Fibroblast of lung (primary cell): ENCODE results near the gene DUSP9.

Experiments used
- EZH2 ChIP-seq: IDR thresholded peaks from 2 replicates; pipeline ENCODE4 v1.5.1; 2012; ENCODE audit warnings: low read length, control low read depth, mild to moderate bottlenecking; ENCODE audit errors: missing control alignments
- TF ChIP-seq, protein P1 (sequence below), 2 donors: IDR thresholded peaks in 1 of 2; conservative IDR thresholded peaks in 1 of 2; 1 replicate in 1 of 2; 2 replicates in 1 of 2; pipeline ENCODE4 v1.5.1; 2011 to 2012; ENCODE audit warnings: low read length in 2 of 2, control low read depth in 1 of 2, inconsistent platforms in 1 of 2, low read depth in 1 of 2, mild to moderate bottlenecking in 1 of 2

DNA sequence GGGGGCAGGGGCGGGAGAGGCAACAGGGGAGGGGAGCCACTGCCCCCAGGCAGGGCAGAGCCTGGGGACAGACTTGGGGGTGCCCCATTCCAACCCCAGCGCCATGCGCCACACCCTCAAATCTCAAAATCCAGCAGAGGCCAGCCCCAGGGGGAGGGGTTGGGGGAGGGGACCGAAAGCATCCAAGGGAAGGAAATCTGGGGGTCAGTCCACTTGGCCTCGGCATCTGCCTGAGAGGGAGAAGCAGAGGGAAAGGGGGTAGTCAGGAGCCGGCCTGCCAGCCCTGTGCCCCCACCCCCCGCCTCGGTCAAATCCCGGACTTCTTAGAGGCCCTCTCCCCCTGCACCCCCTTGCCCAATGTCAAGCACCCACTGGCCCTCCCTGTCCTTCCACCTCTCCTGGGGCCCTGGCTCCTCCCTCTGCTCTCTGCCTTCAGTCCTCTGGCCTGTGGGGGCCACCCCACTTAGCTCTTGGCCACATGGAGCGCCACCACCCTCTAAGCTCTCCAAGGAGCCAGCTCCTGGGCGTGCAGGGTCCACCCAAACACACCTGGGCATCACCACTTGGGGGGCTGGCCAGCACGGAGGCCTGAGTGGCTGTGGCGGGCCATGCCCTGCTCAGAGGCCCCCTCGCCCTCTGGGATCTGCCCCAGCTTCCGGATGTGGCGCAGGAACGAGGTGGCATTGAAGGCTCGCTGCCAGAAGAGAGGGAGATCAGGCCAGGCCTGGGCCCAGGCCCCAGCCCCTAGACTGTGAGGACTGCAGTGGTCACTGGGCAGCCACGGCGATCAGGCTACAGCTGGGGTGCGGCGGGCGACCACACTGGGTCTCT lies 23.1 kb downstream of the DUSP9 start:
- no peak for TF ChIP-seq EZH2
- TF ChIP-seq, protein P1, sequence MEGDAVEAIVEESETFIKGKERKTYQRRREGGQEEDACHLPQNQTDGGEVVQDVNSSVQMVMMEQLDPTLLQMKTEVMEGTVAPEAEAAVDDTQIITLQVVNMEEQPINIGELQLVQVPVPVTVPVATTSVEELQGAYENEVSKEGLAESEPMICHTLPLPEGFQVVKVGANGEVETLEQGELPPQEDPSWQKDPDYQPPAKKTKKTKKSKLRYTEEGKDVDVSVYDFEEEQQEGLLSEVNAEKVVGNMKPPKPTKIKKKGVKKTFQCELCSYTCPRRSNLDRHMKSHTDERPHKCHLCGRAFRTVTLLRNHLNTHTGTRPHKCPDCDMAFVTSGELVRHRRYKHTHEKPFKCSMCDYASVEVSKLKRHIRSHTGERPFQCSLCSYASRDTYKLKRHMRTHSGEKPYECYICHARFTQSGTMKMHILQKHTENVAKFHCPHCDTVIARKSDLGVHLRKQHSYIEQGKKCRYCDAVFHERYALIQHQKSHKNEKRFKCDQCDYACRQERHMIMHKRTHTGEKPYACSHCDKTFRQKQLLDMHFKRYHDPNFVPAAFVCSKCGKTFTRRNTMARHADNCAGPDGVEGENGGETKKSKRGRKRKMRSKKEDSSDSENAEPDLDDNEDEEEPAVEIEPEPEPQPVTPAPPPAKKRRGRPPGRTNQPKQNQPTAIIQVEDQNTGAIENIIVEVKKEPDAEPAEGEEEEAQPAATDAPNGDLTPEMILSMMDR (conservative IDR thresholded peaks at IDR 0.05 in 1 of 2, IDR thresholded peaks at IDR 0.05 in 1 of 2; ENCODE audit: low read depth in 1 of 2, low read length in 2 of 2), result no peak
